Naive thymus-derived CD4-positive, alpha-beta T cell (primary cell): Measurements from ENCODE around the gene SPSB3. TPM values are rescaled to one million over a fixed set of nuclear protein-coding genes. Genes with fewer than 3 reads are reported as not detected.

Experiments used
- ATAC-seq: fragments of 150-1000 bp; cut with Tn5 transposase; 2 replicates; pipeline ENCODE4 v1.10.0; 2021; ENCODE audit warnings: mild to moderate bottlenecking, moderate library complexity
- CTCF ChIA-PET: fragments of 350-600 bp; sonication (Branson Sonifier 250); formaldehyde crosslinking; loops from one replicate; lab custom pipeline; 2021; ENCODE audit warnings: antibody characterized with exemption; lab: Charles Lee
- POLR2A ChIA-PET: fragments of 350-600 bp; sonication (Branson Sonifier 250); formaldehyde crosslinking; loops from one replicate; lab custom pipeline; 2021; ENCODE audit warnings: antibody characterized with exemption, inconsistent platforms; lab: Charles Lee
- DNase-seq, 9 donors: peaks; one replicate each; pipeline versions ENCODE4 v3.0.0 to v3.0.0-alpha.2; 2020 to 2022; ENCODE audit warnings: mixed read lengths in 1 of 9
- H3K27ac ChIP-seq: one replicate; pipeline ENCODE4 v1.7.0; 2013; ENCODE audit warnings: mild to moderate bottlenecking, low read depth, low read length, moderate library complexity
- H3K27me3 ChIP-seq, 2 donors: one replicate each; pipeline ENCODE4 v1.7.0; 2013; ENCODE audit warnings: low read length in 2 of 2, mild to moderate bottlenecking in 2 of 2, moderate library complexity in 2 of 2; ENCODE audit not compliant: control insufficient read depth in 2 of 2, insufficient read depth in 2 of 2
- H3K36me3 ChIP-seq, 3 experiments: 1 replicate in 2 of 3; 2 replicates in 1 of 3; pipeline ENCODE4 v1.7.0; 2013; ENCODE audit warnings: low read length in 3 of 3, mild to moderate bottlenecking in 3 of 3, moderate library complexity in 1 of 3; ENCODE audit not compliant: insufficient read depth in 3 of 3, control insufficient read depth in 2 of 3
- H3K4me1 ChIP-seq, 2 donors: one replicate each; pipeline ENCODE4 v1.7.0; 2013; ENCODE audit warnings: low read length in 2 of 2, mild to moderate bottlenecking in 2 of 2, moderate library complexity in 1 of 2; ENCODE audit not compliant: control insufficient read depth in 2 of 2, insufficient read depth in 2 of 2
- H3K4me3 ChIP-seq: 2 replicates; pipeline ENCODE4 v1.7.0; 2013; ENCODE audit warnings: mild to moderate bottlenecking, low read length
- H3K9me3 ChIP-seq, 3 experiments: 1 replicate in 2 of 3; 2 replicates in 1 of 3; pipeline ENCODE4 v1.7.0; 2013; ENCODE audit warnings: low read length in 3 of 3; ENCODE audit not compliant: control insufficient read depth in 2 of 3
- H3K27ac Mint-ChIP-seq, 9 donors: one replicate each; pipeline ENCODE4 v1.8.0; 2020 to 2022; ENCODE audit warnings: mixed read lengths in 9 of 9, mild to moderate bottlenecking in 8 of 9, moderate library complexity in 5 of 9, inconsistent platforms in 2 of 9
- H3K27me3 Mint-ChIP-seq, 5 donors: one replicate each; pipeline ENCODE4 v1.8.0; 2021 to 2022; ENCODE audit warnings: mixed read lengths in 5 of 5, mild to moderate bottlenecking in 1 of 5
- H3K36me3 Mint-ChIP-seq, 5 donors: one replicate each; pipeline ENCODE4 v1.8.0; 2020 to 2022; ENCODE audit warnings: mixed read lengths in 5 of 5, mild to moderate bottlenecking in 3 of 5, inconsistent platforms in 1 of 5
- H3K4me1 Mint-ChIP-seq, 7 donors: one replicate each; pipeline ENCODE4 v1.8.0; 2020 to 2022; ENCODE audit warnings: mixed read lengths in 7 of 7, mild to moderate bottlenecking in 3 of 7, inconsistent platforms in 1 of 7
- H3K4me3 Mint-ChIP-seq, 10 donors: one replicate each; pipeline ENCODE4 v1.8.0; 2020 to 2022; ENCODE audit warnings: mild to moderate bottlenecking in 10 of 10, mixed read lengths in 10 of 10, moderate library complexity in 6 of 10, inconsistent platforms in 2 of 10
- H3K9me3 Mint-ChIP-seq, 11 donors: one replicate each; pipeline ENCODE4 v1.8.0; 2020 to 2022; ENCODE audit warnings: mixed read lengths in 11 of 11, mild to moderate bottlenecking in 4 of 11, inconsistent platforms in 1 of 11, moderate library complexity in 1 of 11
- intact Hi-C, 2 donors: fragments of 100-400 bp; cut with micrococcal nuclease; formaldehyde crosslinking; loops; one replicate each; pipeline ENCODE4 v1.15.1; 2023
- polyA plus RNA-seq, 2 donors: library from polyadenylated mRNA; unstranded; fragments of 300-500 nt; fragmentation: Illumina TruSeq; gene quantifications; one replicate each; pipeline ENCODE4 v1.2.3, GENCODE V29; 2021
- total RNA-seq, 6 experiments: library from RNA in 5 of 6; stranded (reverse) in 5 of 6; gene quantifications; 1 replicate in 5 of 6; 2 replicates in 1 of 6; pipeline ENCODE4 v1.2.3 and lab custom pipeline; 2021 to 2026

The SPSB3 gene
- total and polyA plus RNA-seq, 7 experiments from 2014 or later = 38.2 to 127 (median 67.0) TPM

GRCh38 chr16:1745181-1745899 lies 37.0 kb downstream of the SPSB3 start:
- intact Hi-C loops = no loop called here
- Mint-ChIP-seq H3K4me3 (no peak overlapping the region), H3K27ac (no peak overlapping the region), H3K36me3 (peaks cover 0 to 13% (median 3%) of the 10 kb centered on the region in 5 donors), H3K4me1 (peaks cover 0 to 3% (median 0%) of the 10 kb centered on the region in 7 donors), H3K27me3 (no peaks in the 10 kb centered on the region), H3K9me3 (no peaks in the 10 kb centered on the region)
- Histone ChIP-seq H3K27ac (no peak overlapping the region), H3K36me3 (peaks cover 5 to 88% (median 5%) of the 10 kb centered on the region in 3 experiments), H3K4me1 (no peaks in the 10 kb centered on the region), H3K27me3 (no peaks in the 10 kb centered on the region), H3K9me3 (no peaks in the 10 kb centered on the region), H3K4me3 (no peak overlapping the region)
- POLR2A ChIA-PET = interaction anchor here (1.5 kb wide), 1 partner anchor 10 kb away, joined by 3 read pairs; no protein-coding TSS in a partner anchor
- ATAC-seq (no peak), DNase-seq (no peak)
- CTCF ChIA-PET = no interaction called here

DNA sequence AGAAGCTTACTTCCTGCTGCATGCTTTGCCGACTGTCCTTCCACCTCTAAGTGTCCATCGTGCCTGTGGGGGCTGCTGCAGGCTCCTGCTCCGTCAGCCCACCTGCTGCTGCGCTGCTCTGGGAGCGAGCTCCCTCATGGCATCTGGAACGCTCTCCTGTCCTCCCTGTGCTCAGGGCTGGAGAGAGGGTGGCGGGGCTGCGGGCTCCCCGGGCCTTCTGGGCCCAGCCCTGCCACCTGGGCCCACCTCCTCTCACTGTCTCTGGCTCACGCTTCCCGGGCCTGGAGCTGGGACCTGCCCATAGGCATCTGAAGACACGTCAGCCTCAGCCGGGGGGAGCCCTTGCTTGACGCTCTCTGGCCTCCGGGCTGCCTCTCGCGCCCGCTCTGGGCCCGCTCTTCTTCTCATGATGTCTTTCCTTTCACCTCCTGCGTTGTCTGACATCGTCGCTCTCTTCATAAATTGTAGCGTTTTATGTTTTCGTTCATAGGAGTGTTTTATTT lies 38.0 kb downstream of the SPSB3 start:
- no peak for ATAC-seq
- DNase-seq = no peak
- Mint-ChIP-seq H3K27me3 (no peaks in the 10 kb centered on the region), H3K4me3 (no peak overlapping the region), H3K9me3 (no peaks in the 10 kb centered on the region), H3K27ac (no peak overlapping the region), H3K36me3 (peaks cover 0 to 13% (median 3%) of the 10 kb centered on the region in 5 donors), H3K4me1 (peaks cover 0 to 3% (median 0%) of the 10 kb centered on the region in 7 donors)
- H3K36me3 ChIP-seq = peaks cover 5 to 86% (median 5%) of the 10 kb centered on the region in 3 experiments
- intact Hi-C loops = no loop called here
- H3K27me3 ChIP-seq = no peaks in the 10 kb centered on the region
- no peaks in the 10 kb centered on the region for H3K9me3 ChIP-seq
- ChIA-PET POLR2A (no interaction called here), CTCF (interaction anchor here (0.5 kb wide), 1 partner anchor 34 kb away, joined by 3 read pairs; no protein-coding TSS in a partner anchor)
- no peak overlapping the region for H3K27ac ChIP-seq
- H3K4me3 ChIP-seq = no peak overlapping the region
- H3K4me1 ChIP-seq = no peaks in the 10 kb centered on the region

DNA sequence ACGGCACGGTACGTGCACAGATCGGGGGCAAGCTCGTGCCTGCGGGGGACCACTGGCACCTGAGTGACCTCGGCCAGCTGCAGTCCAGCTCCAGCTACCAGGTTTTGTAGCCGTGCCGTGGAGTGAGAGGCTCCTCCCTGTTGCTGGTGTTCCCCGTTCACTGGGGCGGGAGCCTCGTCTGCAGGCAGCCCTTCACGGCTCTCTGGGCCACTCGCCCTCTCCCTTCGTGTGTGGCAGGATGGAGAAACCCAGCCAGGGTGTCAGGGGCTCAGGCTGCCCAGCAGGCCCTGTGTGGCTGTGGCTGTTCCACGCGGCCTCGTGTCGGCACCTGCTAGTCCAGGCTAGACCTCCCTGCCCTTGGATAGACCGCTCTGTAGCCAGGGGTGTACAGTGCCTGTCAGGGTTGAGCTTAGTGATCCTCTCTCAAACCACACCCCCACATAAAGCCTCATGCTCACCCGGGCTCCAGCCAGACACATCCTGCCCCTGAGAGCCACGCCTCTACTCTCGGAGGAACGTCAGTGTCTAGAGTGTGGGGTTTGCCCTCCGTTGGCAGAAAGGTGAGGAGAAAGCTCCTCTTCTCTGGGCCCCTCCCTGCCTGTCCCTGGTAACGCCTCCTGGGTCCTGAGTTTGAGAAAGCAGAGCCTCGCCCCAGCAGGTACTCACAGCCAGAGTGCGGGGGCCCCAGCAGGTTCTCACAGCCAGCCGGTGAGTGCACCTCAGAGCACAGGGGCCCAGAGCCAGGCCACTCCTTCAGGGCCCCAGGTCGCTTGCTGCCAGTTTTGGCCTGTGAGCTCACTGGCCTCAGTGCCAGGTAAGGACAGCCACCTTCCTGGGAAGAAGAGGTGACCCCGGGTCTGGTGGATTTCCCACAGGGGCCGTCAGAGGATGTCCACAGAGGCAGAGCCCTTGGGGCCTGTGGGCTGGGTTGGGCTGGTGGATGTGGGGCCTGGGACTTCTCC lies 38.7 kb downstream of the SPSB3 start:
- Histone ChIP-seq H3K4me3 (no peak overlapping the region), H3K9me3 (no peaks in the 10 kb centered on the region), H3K27ac (no peak overlapping the region), H3K27me3 (no peaks in the 10 kb centered on the region), H3K4me1 (no peaks in the 10 kb centered on the region), H3K36me3 (peaks cover 5 to 79% (median 5%) of the 10 kb centered on the region in 3 experiments)
- Mint-ChIP-seq H3K27me3 (no peaks in the 10 kb centered on the region), H3K9me3 (no peaks in the 10 kb centered on the region), H3K36me3 (peaks cover 0 to 10% (median 3%) of the 10 kb centered on the region in 5 donors), H3K4me3 (no peak overlapping the region), H3K4me1 (peaks cover 0 to 3% (median 0%) of the 10 kb centered on the region in 7 donors), H3K27ac (no peak overlapping the region)
- ChIA-PET CTCF (no interaction called here), POLR2A (interaction anchor here (0.6 kb wide), 1 partner anchor 188 kb away, joined by 3 read pairs; no protein-coding TSS in a partner anchor)
- no peak for ATAC-seq
- intact Hi-C loops = no loop called here
- no peak for DNase-seq

DNA sequence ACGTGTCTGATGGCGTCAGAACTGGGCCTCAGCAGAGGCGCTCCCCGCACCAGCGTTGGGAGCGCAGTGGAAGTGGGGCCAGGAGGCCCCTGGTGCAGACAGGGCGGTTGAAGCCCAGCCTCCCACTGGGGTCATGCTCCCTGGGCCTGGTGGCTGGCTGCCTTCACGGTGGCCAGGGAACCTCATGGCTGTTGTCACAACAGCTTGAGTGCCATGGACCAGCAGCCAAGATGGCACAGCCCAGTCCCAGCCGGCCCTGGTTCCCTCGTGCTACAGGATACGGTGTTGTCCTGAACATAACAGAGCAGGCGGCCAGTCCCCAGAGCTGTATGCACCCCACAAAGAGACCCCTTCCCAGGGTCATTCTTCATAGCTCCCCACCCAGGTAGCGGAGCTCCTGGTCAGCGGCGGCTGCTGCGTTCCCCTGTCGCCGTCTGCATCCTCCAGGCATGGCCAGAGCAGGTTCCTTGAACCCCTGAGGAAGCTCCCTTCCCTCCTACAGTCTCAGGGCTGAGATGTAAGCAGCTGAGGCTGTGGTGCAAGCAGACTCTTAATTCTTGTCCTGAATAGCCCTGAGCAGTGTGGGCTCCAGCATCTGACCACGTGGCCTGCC lies 40.7 kb downstream of the SPSB3 start:
- Histone ChIP-seq H3K4me3 (no peak overlapping the region), H3K4me1 (no peaks in the 10 kb centered on the region), H3K36me3 (peaks cover 0 to 59% (median 5%) of the 10 kb centered on the region in 3 experiments), H3K27me3 (no peaks in the 10 kb centered on the region), H3K9me3 (no peaks in the 10 kb centered on the region), H3K27ac (no peak overlapping the region)
- H3K36me3 Mint-ChIP-seq = peaks cover 0 to 10% (median 2%) of the 10 kb centered on the region in 5 donors
- H3K4me3 Mint-ChIP-seq = no peak overlapping the region
- no peak for DNase-seq
- H3K27ac Mint-ChIP-seq = no peak overlapping the region
- no peak for ATAC-seq
- H3K27me3 Mint-ChIP-seq = no peaks in the 10 kb centered on the region
- ChIA-PET POLR2A (no interaction called here), CTCF (no interaction called here)
- intact Hi-C loops = no loop called here
- no peaks in the 10 kb centered on the region for H3K9me3 Mint-ChIP-seq
- H3K4me1 Mint-ChIP-seq = peaks cover 0 to 3% (median 0%) of the 10 kb centered on the region in 7 donors

- no peaks in the 10 kb centered on the region for H3K9me3 Mint-ChIP-seq
- H3K4me1 Mint-ChIP-seq = peaks cover 0 to 3% (median 0%) of the 10 kb centered on the region in 7 donors
- peaks cover 0 to 51% (median 5%) of the 10 kb centered on the region in 3 experiments for H3K36me3 ChIP-seq
- no peak for DNase-seq
- H3K27me3 ChIP-seq = no peaks in the 10 kb centered on the region
- no peak overlapping the region for H3K27ac Mint-ChIP-seq
- H3K27ac ChIP-seq = no peak overlapping the region
- CTCF ChIA-PET = no interaction called here
- ATAC-seq = no peak
- intact Hi-C loops = no loop called here
- POLR2A ChIA-PET = no interaction called here
- H3K4me1 ChIP-seq = no peaks in the 10 kb centered on the region
- H3K27me3 Mint-ChIP-seq = no peaks in the 10 kb centered on the region
- no peaks in the 10 kb centered on the region for H3K9me3 ChIP-seq
- no peak overlapping the region for H3K4me3 ChIP-seq
- H3K36me3 Mint-ChIP-seq = peaks cover 0 to 10% (median 2%) of the 10 kb centered on the region in 5 donors
- H3K4me3 Mint-ChIP-seq = no peak overlapping the region
Measured at GRCh38 chr16:1740781-1741490, 41.4 kb downstream of the SPSB3 start.

GRCh38 chr16:1740234-1740633 lies 42.1 kb downstream of the SPSB3 start:
- intact Hi-C loops = no loop called here
- Histone ChIP-seq H3K4me3 (no peak overlapping the region), H3K36me3 (peaks cover 0 to 44% (median 4%) of the 10 kb centered on the region in 3 experiments), H3K4me1 (no peaks in the 10 kb centered on the region), H3K9me3 (no peaks in the 10 kb centered on the region), H3K27me3 (no peaks in the 10 kb centered on the region), H3K27ac (no peak overlapping the region)
- no peaks in the 10 kb centered on the region for H3K27me3 Mint-ChIP-seq
- H3K9me3 Mint-ChIP-seq = no peaks in the 10 kb centered on the region
- POLR2A ChIA-PET = interaction anchor here (0.7 kb wide), 1 partner anchor 44 kb away, joined by 3 read pairs; no protein-coding TSS in a partner anchor
- no peak overlapping the region for H3K4me3 Mint-ChIP-seq
- CTCF ChIA-PET = no interaction called here
- no peak for ATAC-seq
- peaks cover 0 to 3% (median 0%) of the 10 kb centered on the region in 7 donors for H3K4me1 Mint-ChIP-seq
- no peak for DNase-seq
- H3K36me3 Mint-ChIP-seq = peaks cover 0 to 9% (median 2%) of the 10 kb centered on the region in 5 donors
- no peak overlapping the region for H3K27ac Mint-ChIP-seq
